Esophagus muscularis mucosa (tissue), 4 donors: ENCODE data around the gene NAXD. TPM values are rescaled to one million over a fixed set of nuclear protein-coding genes. Genes with fewer than 3 reads are reported as not detected.

Experiments
- DNase-seq: peaks from one replicate; pipeline ENCODE4 v3.0.0-alpha.2; 2017; ENCODE audit errors: extremely low spot score
- H3K27ac ChIP-seq, 4 donors: fragments of 200-600 bp; sonication (generic); replicated peaks in 1 of 4; 1 replicate in 3 of 4; 2 replicates in 1 of 4; pipeline ENCODE4 v1.5.1; 2016 to 2019; ENCODE audit warnings: mild to moderate bottlenecking in 1 of 4
- H3K27me3 ChIP-seq, 4 donors: fragments of 200-600 bp; sonication (generic); one replicate each; pipeline versions ENCODE4 v1.5.1 to v1.6.0; 2016 to 2019
- H3K36me3 ChIP-seq, 4 donors: fragments of 200-600 bp; sonication (generic); one replicate each; pipeline ENCODE4 v1.5.1; 2016 to 2019
- H3K4me1 ChIP-seq, 4 donors: fragments of 200-600 bp; sonication (generic); one replicate each; pipeline ENCODE4 v1.5.1; 2016 to 2019
- H3K4me3 ChIP-seq, 4 donors: fragments of 200-600 bp; sonication (generic); 1 replicate in 2 of 4; 2 replicates in 2 of 4; pipeline ENCODE4 v1.5.1; 2016 to 2019; ENCODE audit warnings: mild to moderate bottlenecking in 4 of 4, moderate library complexity in 1 of 4
- H3K9me3 ChIP-seq, 4 donors: fragments of 200-600 bp; sonication (generic); 1 replicate in 3 of 4; 2 replicates in 1 of 4; pipeline ENCODE4 v1.5.1; 2016 to 2019
- EP300 ChIP-seq: sonication (generic); formaldehyde crosslinking; IDR thresholded peaks from one replicate; pipeline ENCODE4 v1.6.1; 2017; ENCODE audit warnings: antibody characterized with exemption
- POLR2A ChIP-seq: fragments of 450-650 bp; IDR thresholded peaks from one replicate; pipeline ENCODE4 v1.6.1; 2017; ENCODE audit warnings: antibody characterized with exemption, moderate library complexity, mild to moderate bottlenecking, low read depth
- POLR2AphosphoS5 ChIP-seq, 2 donors: sonication (generic); formaldehyde crosslinking; IDR thresholded peaks; one replicate each; pipeline ENCODE4 v1.6.1; 2017; ENCODE audit warnings: antibody characterized with exemption in 2 of 2
- WGBS: methylation state at CpG from one replicate; pipeline ENCODE4 v1.1.5; 2018; 5-methylcytosine and 5-hydroxymethylcytosine counted together
- intact Hi-C: fragments of 100-400 bp; cut with DNase I; formaldehyde crosslinking; loops from one replicate; pipeline ENCODE4 v1.15.1; 2023
- total RNA-seq, 4 donors: library from RNA; depleted of rRNA; stranded (reverse); fragments of >200 nt; gene quantifications; one replicate each; pipeline versions ENCODE4 v1.1.0 to v1.2.1, GENCODE V29; 2016
- TF ChIP-seq, protein P1 (sequence below), 3 experiments: fragments of 200-600 bp in 2 of 3; fragments of 450-650 bp in 1 of 3; sonication (generic) in 2 of 3; IDR thresholded peaks; one replicate each; pipeline ENCODE4 v1.5.1; 2017 to 2019; ENCODE audit warnings: antibody characterized with exemption in 3 of 3, mild to moderate bottlenecking in 2 of 3, moderate library complexity in 1 of 3

Gene NAXD
- total RNA-seq, 4 donors from 2014 or later: 29.9 to 34.5 (median 34.0) TPM

GRCh38 chr13:110662777-110663443 lies 47.6 kb downstream of the NAXD start:
- no peak for TF ChIP-seq POLR2AphosphoS5 (IDR thresholded peaks at IDR 0.05)
- TF ChIP-seq EP300: no peak
- TF ChIP-seq POLR2A: no peak
- TF ChIP-seq, protein P1, sequence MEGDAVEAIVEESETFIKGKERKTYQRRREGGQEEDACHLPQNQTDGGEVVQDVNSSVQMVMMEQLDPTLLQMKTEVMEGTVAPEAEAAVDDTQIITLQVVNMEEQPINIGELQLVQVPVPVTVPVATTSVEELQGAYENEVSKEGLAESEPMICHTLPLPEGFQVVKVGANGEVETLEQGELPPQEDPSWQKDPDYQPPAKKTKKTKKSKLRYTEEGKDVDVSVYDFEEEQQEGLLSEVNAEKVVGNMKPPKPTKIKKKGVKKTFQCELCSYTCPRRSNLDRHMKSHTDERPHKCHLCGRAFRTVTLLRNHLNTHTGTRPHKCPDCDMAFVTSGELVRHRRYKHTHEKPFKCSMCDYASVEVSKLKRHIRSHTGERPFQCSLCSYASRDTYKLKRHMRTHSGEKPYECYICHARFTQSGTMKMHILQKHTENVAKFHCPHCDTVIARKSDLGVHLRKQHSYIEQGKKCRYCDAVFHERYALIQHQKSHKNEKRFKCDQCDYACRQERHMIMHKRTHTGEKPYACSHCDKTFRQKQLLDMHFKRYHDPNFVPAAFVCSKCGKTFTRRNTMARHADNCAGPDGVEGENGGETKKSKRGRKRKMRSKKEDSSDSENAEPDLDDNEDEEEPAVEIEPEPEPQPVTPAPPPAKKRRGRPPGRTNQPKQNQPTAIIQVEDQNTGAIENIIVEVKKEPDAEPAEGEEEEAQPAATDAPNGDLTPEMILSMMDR (IDR thresholded peaks at IDR 0.05): no peak

DNA sequence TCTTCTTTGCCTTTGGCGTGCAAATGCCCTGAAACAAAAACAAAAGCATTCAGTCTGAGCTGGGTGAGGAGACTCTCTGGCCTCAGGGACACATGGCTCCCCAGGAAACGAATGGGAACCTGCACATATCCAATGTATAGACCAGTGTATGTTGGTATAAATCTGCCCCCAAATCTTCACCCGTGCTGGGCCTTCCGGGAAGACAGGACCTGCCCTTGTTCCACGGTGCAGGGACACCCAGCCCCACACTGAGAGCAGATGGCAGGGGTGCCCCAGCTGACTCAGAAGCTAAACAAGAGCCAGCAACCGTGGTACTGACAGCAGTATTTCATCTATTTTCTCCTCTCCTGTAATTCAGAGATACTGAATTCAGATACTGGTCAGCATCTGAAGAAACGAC lies 48.1 kb downstream of the NAXD start:
- H3K27ac ChIP-seq: no peak overlapping the region
- 78% methylated on average over 7 of the region's 7 CpGs for WGBS
- no peaks in the 10 kb centered on the region for H3K4me1 ChIP-seq
- no peaks in the 10 kb centered on the region for H3K27me3 ChIP-seq
- TF ChIP-seq EP300: no peak
- TF ChIP-seq POLR2AphosphoS5 (IDR thresholded peaks at IDR 0.05): no peak
- TF ChIP-seq POLR2A: no peak
- TF ChIP-seq, protein P1 (IDR thresholded peaks at IDR 0.05): no peak
- H3K4me3 ChIP-seq: no peak overlapping the region
- intact Hi-C loops: no loop called here
- peaks cover 0 to 8% (median 0%) of the 10 kb centered on the region in 4 donors for H3K9me3 ChIP-seq
- DNase-seq: no peak
- peaks cover 45 to 98% (median 77%) of the 10 kb centered on the region in 4 donors for H3K36me3 ChIP-seq

More at GRCh38 chr13:110662777-110663443, 47.6 kb downstream of the NAXD start:
- intact Hi-C loops: no loop called here
- Histone ChIP-seq H3K4me1 (no peaks in the 10 kb centered on the region), H3K9me3 (peaks cover 0 to 8% (median 0%) of the 10 kb centered on the region in 4 donors), H3K27me3 (no peaks in the 10 kb centered on the region), H3K27ac (no peak overlapping the region), H3K36me3 (peaks cover 45 to 98% (median 73%) of the 10 kb centered on the region in 4 donors), H3K4me3 (no peak overlapping the region)
- WGBS: 93% methylated on average over 16 of the region's 16 CpGs
- no peak for DNase-seq

- WGBS: 91% methylated on average over 7 of the region's 7 CpGs
- H3K27ac ChIP-seq: no peak overlapping the region
- intact Hi-C loops: no loop called here
- no peak overlapping the region for H3K4me3 ChIP-seq
- no peaks in the 10 kb centered on the region for H3K4me1 ChIP-seq
- peaks cover 45 to 97% (median 78%) of the 10 kb centered on the region in 4 donors for H3K36me3 ChIP-seq
- H3K27me3 ChIP-seq: no peaks in the 10 kb centered on the region
- no peak for DNase-seq
- peaks cover 0 to 8% (median 0%) of the 10 kb centered on the region in 4 donors for H3K9me3 ChIP-seq
- no peak for TF ChIP-seq POLR2AphosphoS5 (IDR thresholded peaks at IDR 0.05)
- no peak for TF ChIP-seq POLR2A
- TF ChIP-seq, protein P1 (IDR thresholded peaks at IDR 0.05): no peak
- no peak for TF ChIP-seq EP300
Observed at GRCh38 chr13:110664041-110664440, 48.7 kb downstream of the NAXD start.

DNA sequence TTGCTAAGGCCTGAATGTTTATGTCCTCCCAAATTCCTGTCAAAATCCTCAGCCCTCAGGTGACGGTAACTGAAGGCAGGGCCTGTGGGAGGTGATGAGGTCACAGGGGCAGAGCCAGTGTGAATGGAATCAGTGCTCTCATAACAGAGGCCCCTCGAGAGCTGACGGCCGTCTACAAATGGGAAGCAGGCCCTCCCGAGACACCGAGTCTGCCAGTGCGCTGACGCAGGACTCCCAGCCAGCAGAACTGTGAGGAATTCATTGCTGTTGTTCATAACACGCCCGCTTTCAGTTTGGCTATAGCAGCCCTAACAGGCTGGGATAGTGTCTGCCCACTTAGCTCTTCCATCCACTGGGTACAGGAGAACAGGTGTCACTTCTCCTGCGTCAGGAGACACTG lies 49.3 kb downstream of the NAXD start:
- intact Hi-C loops: no loop called here
- TF ChIP-seq POLR2AphosphoS5 (IDR thresholded peaks at IDR 0.05): no peak
- TF ChIP-seq, protein P1 (IDR thresholded peaks at IDR 0.05): no peak
- TF ChIP-seq EP300: no peak
- no peak for TF ChIP-seq POLR2A
- H3K4me3 ChIP-seq: no peak overlapping the region

More for the DNA sequence above, 49.3 kb downstream of the NAXD start:
- Histone ChIP-seq H3K4me1 (no peaks in the 10 kb centered on the region), H3K27ac (no peak overlapping the region), H3K36me3 (peaks cover 46 to 97% (median 80%) of the 10 kb centered on the region in 4 donors), H3K9me3 (peaks cover 0 to 9% (median 0%) of the 10 kb centered on the region in 4 donors), H3K27me3 (no peaks in the 10 kb centered on the region)
- 88% methylated on average over 11 of the region's 11 CpGs for WGBS
- no peak for DNase-seq
